IMR-90 (cell line): ENCODE measurements around the gene RRP1B. TPM values are rescaled to one million over a fixed set of nuclear protein-coding genes. Genes with fewer than 3 reads are reported as not detected.

ENCODE experiments used
- ATAC-seq: fragments of 200-7000 bp; cut with Tn5 transposase; 2 replicates; pipeline ENCODE4 v1.9.1; 2020; ENCODE audit warnings: low read depth, mild to moderate bottlenecking, moderate library complexity
- BruUV-seq: library from RNA; stranded (reverse); fragments of 400-500 nt; replicated peaks from 2 replicates; lab custom pipeline; 2021; lab: Mats Ljungman, UMichigan
- CTCF ChIA-PET: fragments of 300-600 bp; formaldehyde crosslinking; extraction: SDS; loops from one replicate; lab custom pipeline; 2021; ENCODE audit warnings: antibody characterized with exemption; lab: Yijun Ruan, JAX
- POLR2A ChIA-PET: fragments of 300-600 bp; sonication (Branson Sonifier 250); formaldehyde crosslinking; loops from one replicate; lab custom pipeline; 2022; ENCODE audit warnings: antibody characterized with exemption; ENCODE audit not compliant: unreplicated experiment; lab: Charles Lee
- DNase-seq: peaks from one replicate; pipeline ENCODE4 v3.0.0; 2013
- H2AFZ ChIP-seq: replicated peaks from 2 replicates; pipeline ENCODE3; 2013; ENCODE audit warnings: low read length, mild to moderate bottlenecking; ENCODE audit not compliant: poor library complexity
- H2AK5ac ChIP-seq: 2 replicates; pipeline ENCODE4 v1.6.1; 2013; ENCODE audit warnings: low read depth, low read length, inconsistent platforms
- H2AK9ac ChIP-seq: replicated peaks from 2 replicates; pipeline ENCODE3; 2013; ENCODE audit warnings: mild to moderate bottlenecking, low read depth, low read length, moderate library complexity; ENCODE audit not compliant: poor library complexity
- H2BK120ac ChIP-seq: 2 replicates; pipeline ENCODE4 v1.6.1; 2013; ENCODE audit warnings: low read depth, low read length, inconsistent platforms
- H2BK15ac ChIP-seq: 3 replicates; pipeline ENCODE4 v1.6.1; 2013; ENCODE audit warnings: low read depth, low read length, inconsistent platforms
- H2BK20ac ChIP-seq: 2 replicates; pipeline ENCODE4 v1.6.1; 2013; ENCODE audit warnings: low read depth, mild to moderate bottlenecking, inconsistent platforms, low read length, moderate library complexity
- H2BK5ac ChIP-seq: 2 replicates; pipeline ENCODE4 v1.6.1; 2013; ENCODE audit warnings: mild to moderate bottlenecking, low read depth, low read length, inconsistent platforms; ENCODE audit not compliant: poor library complexity, severe bottlenecking
- H3K14ac ChIP-seq: replicated peaks from 2 replicates; pipeline ENCODE4 v1.6.1; 2013; ENCODE audit warnings: low read depth, low read length, inconsistent platforms
- H3K18ac ChIP-seq: 2 replicates; pipeline ENCODE4 v1.6.1; 2013; ENCODE audit warnings: low read depth, low read length, control low read depth
- H3K23ac ChIP-seq: 2 replicates; pipeline ENCODE4 v1.6.1; 2013; ENCODE audit warnings: low read depth, low read length, inconsistent platforms
- H3K27ac ChIP-seq: 2 replicates; pipeline ENCODE4 v1.5.1; 2013; ENCODE audit warnings: mild to moderate bottlenecking, control low read depth, low read length; ENCODE audit not compliant: insufficient read depth
- H3K27me3 ChIP-seq: 2 replicates; pipeline ENCODE4 v1.6.1; 2013; ENCODE audit warnings: low read length; ENCODE audit not compliant: control insufficient read depth, insufficient read depth
- H3K36me3 ChIP-seq: 2 replicates; pipeline ENCODE4 v1.6.1; 2013; ENCODE audit warnings: low read length, mixed read lengths; ENCODE audit not compliant: control insufficient read depth, insufficient read depth
- H3K4ac ChIP-seq: 2 replicates; pipeline ENCODE4 v1.6.1; 2013; ENCODE audit warnings: low read depth, low read length, inconsistent platforms
- H3K4me1 ChIP-seq: 2 replicates; pipeline ENCODE4 v1.6.1; 2013; ENCODE audit warnings: low read length, mixed read lengths; ENCODE audit not compliant: control insufficient read depth, insufficient read depth
- H3K4me2 ChIP-seq: 2 replicates; pipeline ENCODE4 v1.6.1; 2013; ENCODE audit warnings: low read depth, mild to moderate bottlenecking, control low read depth, low read length, moderate library complexity
- H3K4me3 ChIP-seq: 2 replicates; pipeline ENCODE4 v1.5.1; 2013; ENCODE audit warnings: low read depth, mild to moderate bottlenecking, control low read depth, low read length, moderate library complexity; ENCODE audit not compliant: insufficient read depth
- H3K56ac ChIP-seq: 2 replicates; pipeline ENCODE4 v1.6.1; 2013; ENCODE audit warnings: low read length, inconsistent platforms; ENCODE audit not compliant: insufficient read depth; ENCODE audit errors: extremely low read depth
- H3K79me1 ChIP-seq, 2 experiments: 2 replicates each; pipeline ENCODE4 v1.6.1; 2013; ENCODE audit warnings: low read length in 2 of 2, inconsistent platforms in 1 of 2, low read depth in 1 of 2
- H3K9ac ChIP-seq: 2 replicates; pipeline ENCODE4 v1.6.1; 2013; ENCODE audit warnings: low read depth, low read length, control low read depth
- H3K9me1 ChIP-seq: 2 replicates; pipeline ENCODE4 v1.6.1; 2013; ENCODE audit warnings: low read length, inconsistent platforms; ENCODE audit not compliant: insufficient read depth
- H3K9me3 ChIP-seq: 2 replicates; pipeline ENCODE4 v1.6.1; 2013; ENCODE audit warnings: low read length; ENCODE audit not compliant: control insufficient read depth, insufficient read depth
- H4K20me1 ChIP-seq: 2 replicates; pipeline ENCODE4 v1.6.1; 2013; ENCODE audit warnings: low read length, inconsistent platforms; ENCODE audit not compliant: insufficient read depth
- H4K5ac ChIP-seq: 2 replicates; pipeline ENCODE4 v1.6.1; 2013; ENCODE audit warnings: mild to moderate bottlenecking, low read depth, low read length, control low read depth
- H4K8ac ChIP-seq, 2 experiments: 2 replicates each; pipeline ENCODE4 v1.6.1; 2013; ENCODE audit warnings: low read depth in 2 of 2, low read length in 2 of 2, control low read depth in 1 of 2, inconsistent platforms in 1 of 2
- H4K91ac ChIP-seq: 2 replicates; pipeline ENCODE4 v1.6.1; 2013; ENCODE audit warnings: low read depth, low read length, inconsistent platforms; ENCODE audit not compliant: insufficient read depth
- CEBPB ChIP-seq: IDR thresholded peaks from 2 replicates; pipeline ENCODE4 v1.6.1; 2012; ENCODE audit warnings: low read depth, low read length, improper control_type of control experiment
- CHD1 ChIP-seq: IDR thresholded peaks from 2 replicates; pipeline ENCODE4 v1.6.1; 2012; ENCODE audit warnings: low read depth, low read length, improper control_type of control experiment
- CTCF ChIP-seq: conservative IDR thresholded peaks from 2 replicates; pipeline ENCODE4 v1.5.1; 2012; ENCODE audit warnings: mild to moderate bottlenecking, low read depth, low read length, improper control_type of control experiment
- ELK1 ChIP-seq: fragments of 150-350 bp; IDR thresholded peaks from 2 replicates; pipeline ENCODE4 v1.6.1; 2016; ENCODE audit warnings: low read depth, mild to moderate bottlenecking, low read length, moderate library complexity, borderline replicate concordance
- FOS ChIP-seq: fragments of 150-350 bp; IDR thresholded peaks from 2 replicates; pipeline ENCODE4 v1.6.1; 2016; ENCODE audit warnings: low read depth, low read length
- MAFK ChIP-seq: IDR thresholded peaks from 2 replicates; pipeline ENCODE4 v1.6.1; 2012; ENCODE audit warnings: low read depth, low read length, improper control_type of control experiment
- MAZ ChIP-seq: IDR thresholded peaks from 2 replicates; pipeline ENCODE4 v1.6.1; 2012; ENCODE audit warnings: low read depth, mild to moderate bottlenecking, low read length, improper control_type of control experiment, moderate library complexity, borderline replicate concordance
- MXI1 ChIP-seq: IDR thresholded peaks from 2 replicates; pipeline ENCODE4 v1.6.1; 2012; ENCODE audit warnings: low read depth, mild to moderate bottlenecking, low read length, moderate library complexity, borderline replicate concordance
- NFE2L2 ChIP-seq: fragments of 150-350 bp; IDR thresholded peaks from 2 replicates; pipeline ENCODE4 v1.6.1; 2016; ENCODE audit warnings: low read depth, mild to moderate bottlenecking, low read length
- POLR2A ChIP-seq: IDR thresholded peaks from 2 replicates; pipeline ENCODE4 v1.6.1; 2012; ENCODE audit warnings: mild to moderate bottlenecking, low read depth, low read length
- RAD21 ChIP-seq: IDR thresholded peaks from 2 replicates; pipeline ENCODE4 v1.6.1; 2012; ENCODE audit warnings: low read length, improper control_type of control experiment
- RCOR1 ChIP-seq: IDR thresholded peaks from 2 replicates; pipeline ENCODE4 v1.6.1; 2012; ENCODE audit warnings: mild to moderate bottlenecking, low read length, improper control_type of control experiment; ENCODE audit not compliant: insufficient replicate concordance
- RFX5 ChIP-seq: IDR thresholded peaks from 2 replicates; pipeline ENCODE4 v1.8.0; 2012; ENCODE audit warnings: low read depth, mild to moderate bottlenecking, low read length, moderate library complexity
- SMC3 ChIP-seq: fragments of 150-350 bp; IDR thresholded peaks from 2 replicates; pipeline ENCODE4 v1.6.1; 2016; ENCODE audit warnings: low read depth, mild to moderate bottlenecking, antibody characterized with exemption, low read length, moderate library complexity
- USF2 ChIP-seq: fragments of 150-350 bp; IDR thresholded peaks from 2 replicates; pipeline ENCODE4 v1.6.1; 2017; ENCODE audit warnings: mild to moderate bottlenecking, antibody characterized with exemption, low read length, low read depth
- WGBS, 2 experiments: methylation state at CpG; one replicate each; pipeline versions ENCODE4 v1.1.5 to v1.1.7; 2013; ENCODE audit warnings: missing lambda C conversion rate in 2 of 2; ENCODE audit not compliant: insufficient read length in 1 of 2; ENCODE audit errors: extremely low coverage in 2 of 2; 5-methylcytosine and 5-hydroxymethylcytosine counted together
- dilution Hi-C: fragments of 300-500 bp; cut with HindIII; formaldehyde crosslinking; loops from one replicate; pipeline ENCODE4 v1.14.3; 2018; ENCODE audit warnings: low sequenced_read_pairs; ENCODE audit not compliant: unreplicated experiment
- in situ Hi-C: fragments of 300-500 bp; cut with MboI; formaldehyde crosslinking; loops from 3 replicates; pipeline ENCODE4 v1.14.3; 2019; ENCODE audit warnings: low sequenced_read_pairs, inconsistent platforms, mixed read lengths
- intact Hi-C: fragments of 100-400 bp; cut with micrococcal nuclease; formaldehyde crosslinking; loops from 2 replicates; pipeline ENCODE4 v1.10.0; 2022
- polyA plus RNA-seq, 3 experiments: library from polyadenylated mRNA; depleted of rRNA; stranded (reverse); fragments of >200 nt; gene quantifications; 2 replicates each; pipeline ENCODE4 v1.2.3, GENCODE V29; 2012; ENCODE audit warnings: low replicate concordance in 1 of 3
- total RNA-seq: library from RNA; depleted of rRNA; stranded (reverse); fragments of >200 nt; gene quantifications from 2 replicates; pipeline ENCODE4 v1.2.3, GENCODE V29; 2012

Gene RRP1B
- total and polyA plus RNA-seq, 2 of the 4 experiments (the other 2 are of a cell fraction) = 11.1 to 16.1 TPM

GRCh38 chr21:43654806-43655489, 4.4 kb upstream of the RRP1B start:
- Histone ChIP-seq H3K9ac (no peak overlapping the region), H2BK15ac (no peak overlapping the region), H4K8ac (0 out of 4 replicates have a peak overlapping the region, but pooled peaks of 1 of the 2 experiments have one; percentile 4), H3K4ac (peak overlapping the region; percentile 9; the same call in 1 of the 2 replicates), H2AK5ac (no peak overlapping the region; the same call in 1 of the 2 replicates), H3K27me3 (no peaks in the 10 kb centered on the region), H3K9me1 (peaks cover 8% of the 10 kb centered on the region; the same call in 1 of the 2 replicates), H3K4me3 (no peak overlapping the region), H3K4me2 (no peak overlapping the region), H3K9me3 (no peaks in the 10 kb centered on the region), H4K91ac (0 out of 2 replicates have a peak overlapping the region, but pooled peaks have one; percentile 12), H2BK120ac (0 out of 2 replicates have a peak overlapping the region, but pooled peaks have one; percentile 5), H3K36me3 (no peaks in the 10 kb centered on the region), H3K18ac (no peak overlapping the region), H3K23ac (no peak overlapping the region), H3K79me1 (peaks cover 0 to 7% of the 10 kb centered on the region in 2 experiments; a peak in 3 of 4 replicates), H3K56ac (no peak overlapping the region), H2AK9ac (peak overlapping the region; percentile 6), H3K14ac (0 out of 2 replicates have a peak overlapping the region, but pooled peaks have one; percentile 40), H2BK20ac (peak overlapping the region; percentile 20; the same call in 1 of the 2 replicates), H2BK5ac (no peak overlapping the region), H4K20me1 (no peaks in the 10 kb centered on the region), H3K27ac (no peak overlapping the region), H2AFZ (peak overlapping the region; percentile 46), H4K5ac (no peak overlapping the region), H3K4me1 (peaks cover 7% of the 10 kb centered on the region)
- in situ Hi-C loops = no loop called here
- DNase-seq (peak; percentile 70), ATAC-seq (peak; percentile 21)
- 72% methylated on average over 3 of the region's 7 CpGs; no CpG with 5 or more reads in 1 of the 2 experiments for WGBS, 2 experiments
- CTCF ChIA-PET = no interaction called here
- intact Hi-C loops = no loop called here
- dilution Hi-C loops = no loop called here
- BruUV-seq = no TSS peak
- POLR2A ChIA-PET = no interaction called here
- TF ChIP-seq RCOR1 (no peak), ELK1 (no peak), NFE2L2 (no peak), FOS (no peak), CHD1 (no peak), MAZ (no peak), CEBPB (no peak), CTCF (no peak), POLR2A (no peak), USF2 (no peak), RFX5 (no peak), MXI1 (no peak), RAD21 (no peak), MAFK (no peak), SMC3 (no peak)
